ENCODE results near the gene AGK.

AGK gene

GRCh38 chr7:141533149-141533949 lies 17.9 kb upstream of the AGK start:
- TF ChIP-seq CTCF (IDR thresholded peaks at IDR 0.05; ENCODE audit: low read depth, low read length, missing control alignments), result peak; percentile 99
- in situ Hi-C loops (cut with HindIII; ENCODE audit: low sequenced_read_pairs), result loop anchor here (10.0 kb wide), 1 partner anchor 719 kb away; no protein-coding TSS in a partner anchor
- H3K4me3 ChIP-seq (ENCODE audit: low read depth, low read length), result no peak overlapping the region
- DNase-seq (ENCODE audit: low read depth), result peak; percentile 81

GRCh38 chr7:141534757-141535737 lies 16.2 kb upstream of the AGK start:
- in situ Hi-C loops (cut with HindIII; ENCODE audit: low sequenced_read_pairs), result loop anchor here (10.0 kb wide), 1 partner anchor 720 kb away; no protein-coding TSS in a partner anchor
- no peak for DNase-seq (ENCODE audit: low read depth)
- TF ChIP-seq CTCF (IDR thresholded peaks at IDR 0.05; ENCODE audit: low read depth, low read length, missing control alignments), result no peak
- no peak overlapping the region for H3K4me3 ChIP-seq (ENCODE audit: low read depth, low read length)

GRCh38 chr7:141537906-141538305 lies 13.3 kb upstream of the AGK start:
- TF ChIP-seq CTCF (IDR thresholded peaks at IDR 0.05; ENCODE audit: low read depth, low read length, missing control alignments), result no peak
- no peak for DNase-seq (ENCODE audit: low read depth)
- H3K4me3 ChIP-seq (ENCODE audit: low read depth, low read length), result no peak overlapping the region
- in situ Hi-C loops (cut with HindIII; ENCODE audit: low sequenced_read_pairs), result loop anchor here (10.0 kb wide), 1 partner anchor 723 kb away; no protein-coding TSS in a partner anchor

- DNase-seq (ENCODE audit: low read depth), result no peak
- in situ Hi-C loops (cut with HindIII; ENCODE audit: low sequenced_read_pairs), result no loop called here
- H3K4me3 ChIP-seq (ENCODE audit: low read depth, low read length), result no peak overlapping the region
- no peak for TF ChIP-seq CTCF (IDR thresholded peaks at IDR 0.05; ENCODE audit: low read depth, low read length, missing control alignments)
Measured at GRCh38 chr7:141541375-141541774, 9.8 kb upstream of the AGK start.

GRCh38 chr7:141544831-141545230 lies 6.4 kb upstream of the AGK start:
- DNase-seq (ENCODE audit: low read depth), result no peak
- in situ Hi-C loops (cut with HindIII; ENCODE audit: low sequenced_read_pairs), result no loop called here
- H3K4me3 ChIP-seq (ENCODE audit: low read depth, low read length), result no peak overlapping the region
- TF ChIP-seq CTCF (IDR thresholded peaks at IDR 0.05; ENCODE audit: low read depth, low read length, missing control alignments), result no peak

GRCh38 chr7:141549582-141549981 lies 1.6 kb upstream of the AGK start:
- TF ChIP-seq CTCF (IDR thresholded peaks at IDR 0.05; ENCODE audit: low read depth, low read length, missing control alignments), result no peak
- H3K4me3 ChIP-seq (ENCODE audit: low read depth, low read length), result no peak overlapping the region
- in situ Hi-C loops (cut with HindIII; ENCODE audit: low sequenced_read_pairs), result no loop called here
- DNase-seq (ENCODE audit: low read depth), result no peak

Data from astrocyte of the cerebellum (primary cell).